ENCODE data around the gene TBL1XR1.

Gene TBL1XR1

GRCh38 chr3:177106594-177106993 is 90.7 kb downstream of the TBL1XR1 start:
- Histone ChIP-seq H3K9ac (ENCODE audit: low read depth, low read length, poor library complexity) (no peak overlapping the region), H3K36me3 (replicated peaks in 1 of 2; ENCODE audit: control insufficient read depth in 2 of 2, insufficient read depth in 2 of 2, low read length in 2 of 2) (peaks cover 0 to 14% of the 10 kb centered on the region in 2 donors), H2BK15ac (ENCODE audit: low read length) (no peak overlapping the region), H3K4ac (ENCODE audit: low read length) (no peak overlapping the region), H4K91ac (ENCODE audit: low read depth, low read length, poor library complexity) (no peak overlapping the region), H4K8ac (ENCODE audit: low read depth, low read length) (no peak overlapping the region), H2AK5ac (ENCODE audit: low read depth, low read length) (no peak overlapping the region), H3K4me3 (ENCODE audit: low read length in 2 of 2) (no peak overlapping the region), H3K23ac (ENCODE audit: low read depth, low read length, poor library complexity) (no peak overlapping the region), H3K27ac (replicated peaks; ENCODE audit: low read length) (no peak overlapping the region), H3K4me2 (ENCODE audit: insufficient read depth, low read length, poor library complexity, severe bottlenecking) (no peak overlapping the region), H3K18ac (ENCODE audit: low read length) (no peak overlapping the region), H2BK120ac (ENCODE audit: low read depth, low read length) (no peak overlapping the region), H3K4me1 (ENCODE audit: control insufficient read depth in 2 of 2, insufficient read depth in 1 of 2, low read depth in 1 of 2, low read length in 2 of 2) (peaks cover 4 to 16% of the 10 kb centered on the region in 2 donors), H3K9me3 (replicated peaks in 1 of 2; ENCODE audit: control insufficient read depth in 2 of 2, insufficient read depth in 1 of 2, low read depth in 1 of 2, low read length in 2 of 2) (peaks cover 0 to 5% of the 10 kb centered on the region in 2 donors), H3K14ac (ENCODE audit: low read length) (no peak overlapping the region), H3K27me3 (ENCODE audit: control insufficient read depth in 3 of 3, insufficient read depth in 3 of 3, low read depth in 1 of 3, low read length in 3 of 3) (no peaks in the 10 kb centered on the region), H3K79me1 (ENCODE audit: low read depth, low read length) (peaks cover 2% of the 10 kb centered on the region), H2BK12ac (ENCODE audit: low read length) (no peak overlapping the region), H2AFZ (ENCODE audit: low read length) (no peak overlapping the region), H2BK5ac (ENCODE audit: low read length) (no peak overlapping the region)
- WGBS, 2 donors (ENCODE audit: extremely low coverage in 2 of 2, insufficient read length in 2 of 2, insufficient replicate concordance in 1 of 2): no CpG with 5 or more reads among the region's 3 CpGs
- DNase-seq (ENCODE audit: low spot score): no peak

GRCh38 chr3:177106184-177106583 is 91.1 kb downstream of the TBL1XR1 start:
- Histone ChIP-seq H3K9me3 (replicated peaks in 1 of 2; ENCODE audit: control insufficient read depth in 2 of 2, insufficient read depth in 1 of 2, low read depth in 1 of 2, low read length in 2 of 2) (peaks cover 0 to 9% of the 10 kb centered on the region in 2 donors), H3K4me1 (ENCODE audit: control insufficient read depth in 2 of 2, insufficient read depth in 1 of 2, low read depth in 1 of 2, low read length in 2 of 2) (peaks cover 4 to 15% of the 10 kb centered on the region in 2 donors), H2BK15ac (ENCODE audit: low read length) (no peak overlapping the region), H3K14ac (ENCODE audit: low read length) (no peak overlapping the region), H3K9ac (ENCODE audit: low read depth, low read length, poor library complexity) (no peak overlapping the region), H3K4ac (ENCODE audit: low read length) (no peak overlapping the region), H2BK5ac (ENCODE audit: low read length) (no peak overlapping the region), H2AK5ac (ENCODE audit: low read depth, low read length) (no peak overlapping the region), H4K8ac (ENCODE audit: low read depth, low read length) (no peak overlapping the region), H3K18ac (ENCODE audit: low read length) (no peak overlapping the region), H2AFZ (ENCODE audit: low read length) (no peak overlapping the region), H3K27ac (replicated peaks; ENCODE audit: low read length) (no peak overlapping the region), H2BK12ac (ENCODE audit: low read length) (no peak overlapping the region), H3K4me3 (ENCODE audit: low read length in 2 of 2) (no peak overlapping the region), H3K36me3 (replicated peaks in 1 of 2; ENCODE audit: control insufficient read depth in 2 of 2, insufficient read depth in 2 of 2, low read length in 2 of 2) (peaks cover 0 to 10% of the 10 kb centered on the region in 2 donors), H3K79me1 (ENCODE audit: low read depth, low read length) (no peaks in the 10 kb centered on the region), H2BK120ac (ENCODE audit: low read depth, low read length) (no peak overlapping the region), H4K91ac (ENCODE audit: low read depth, low read length, poor library complexity) (no peak overlapping the region), H3K27me3 (ENCODE audit: control insufficient read depth in 3 of 3, insufficient read depth in 3 of 3, low read depth in 1 of 3, low read length in 3 of 3) (no peaks in the 10 kb centered on the region), H3K23ac (ENCODE audit: low read depth, low read length, poor library complexity) (no peak overlapping the region), H3K4me2 (ENCODE audit: insufficient read depth, low read length, poor library complexity, severe bottlenecking) (no peak overlapping the region)
- whole genome bisulfite sequencing, 2 donors (ENCODE audit: extremely low coverage in 2 of 2, insufficient read length in 2 of 2, insufficient replicate concordance in 1 of 2): no CpG with 5 or more reads among the region's 7 CpGs
- DNase-seq (ENCODE audit: low spot score): no peak

- no peak overlapping the region for H3K18ac ChIP-seq (ENCODE audit: low read length)
- no peak overlapping the region for H3K14ac ChIP-seq (ENCODE audit: low read length)
- H3K4ac ChIP-seq (ENCODE audit: low read length): no peak overlapping the region
- no CpG with 5 or more reads among the region's 4 CpGs for WGBS, 2 donors (ENCODE audit: extremely low coverage in 2 of 2, insufficient read length in 2 of 2, insufficient replicate concordance in 1 of 2)
- H3K36me3 ChIP-seq (replicated peaks in 1 of 2; ENCODE audit: control insufficient read depth in 2 of 2, insufficient read depth in 2 of 2, low read length in 2 of 2): peaks cover 0 to 6% of the 10 kb centered on the region in 2 donors
- H2BK15ac ChIP-seq (ENCODE audit: low read length): no peak overlapping the region
- H2AK5ac ChIP-seq (ENCODE audit: low read depth, low read length): no peak overlapping the region
- no peak overlapping the region for H2BK12ac ChIP-seq (ENCODE audit: low read length)
- no peak overlapping the region for H3K9ac ChIP-seq (ENCODE audit: low read depth, low read length, poor library complexity)
- H3K9me3 ChIP-seq (replicated peaks in 1 of 2; ENCODE audit: control insufficient read depth in 2 of 2, insufficient read depth in 1 of 2, low read depth in 1 of 2, low read length in 2 of 2): peaks cover 0 to 10% of the 10 kb centered on the region in 2 donors
- H2AFZ ChIP-seq (ENCODE audit: low read length): no peak overlapping the region
- no peak overlapping the region for H4K91ac ChIP-seq (ENCODE audit: low read depth, low read length, poor library complexity)
- no peaks in the 10 kb centered on the region for H3K27me3 ChIP-seq (ENCODE audit: control insufficient read depth in 3 of 3, insufficient read depth in 3 of 3, low read depth in 1 of 3, low read length in 3 of 3)
- no peak overlapping the region for H3K4me2 ChIP-seq (ENCODE audit: insufficient read depth, low read length, poor library complexity, severe bottlenecking)
- H3K23ac ChIP-seq (ENCODE audit: low read depth, low read length, poor library complexity): no peak overlapping the region
- H3K4me1 ChIP-seq (ENCODE audit: control insufficient read depth in 2 of 2, insufficient read depth in 1 of 2, low read depth in 1 of 2, low read length in 2 of 2): peaks cover under 1 to 12% of the 10 kb centered on the region in 2 donors
- no peak overlapping the region for H2BK5ac ChIP-seq (ENCODE audit: low read length)
- DNase-seq (ENCODE audit: low spot score): no peak
- H3K27ac ChIP-seq (replicated peaks; ENCODE audit: low read length): no peak overlapping the region
- H3K79me1 ChIP-seq (ENCODE audit: low read depth, low read length): no peaks in the 10 kb centered on the region
- no peak overlapping the region for H2BK120ac ChIP-seq (ENCODE audit: low read depth, low read length)
- no peak overlapping the region for H4K8ac ChIP-seq (ENCODE audit: low read depth, low read length)
- no peak overlapping the region for H3K4me3 ChIP-seq (ENCODE audit: low read length in 2 of 2)
Observed at GRCh38 chr3:177105623-177106022, 91.7 kb downstream of the TBL1XR1 start.

GRCh38 chr3:177104299-177104992 is 92.8 kb downstream of the TBL1XR1 start:
- Histone ChIP-seq H3K27me3 (ENCODE audit: control insufficient read depth in 3 of 3, insufficient read depth in 3 of 3, low read depth in 1 of 3, low read length in 3 of 3) (no peaks in the 10 kb centered on the region), H3K4me2 (ENCODE audit: insufficient read depth, low read length, poor library complexity, severe bottlenecking) (no peak overlapping the region), H3K4ac (ENCODE audit: low read length) (no peak overlapping the region), H3K9me3 (replicated peaks in 1 of 2; ENCODE audit: control insufficient read depth in 2 of 2, insufficient read depth in 1 of 2, low read depth in 1 of 2, low read length in 2 of 2) (peaks cover 0 to 14% of the 10 kb centered on the region in 2 donors), H3K27ac (replicated peaks; ENCODE audit: low read length) (no peak overlapping the region), H2BK15ac (ENCODE audit: low read length) (no peak overlapping the region), H3K23ac (ENCODE audit: low read depth, low read length, poor library complexity) (no peak overlapping the region), H3K4me1 (ENCODE audit: control insufficient read depth in 2 of 2, insufficient read depth in 1 of 2, low read depth in 1 of 2, low read length in 2 of 2) (peaks cover 0 to 10% of the 10 kb centered on the region in 2 donors), H3K14ac (ENCODE audit: low read length) (no peak overlapping the region), H2AFZ (ENCODE audit: low read length) (no peak overlapping the region), H2BK5ac (ENCODE audit: low read length) (no peak overlapping the region), H2AK5ac (ENCODE audit: low read depth, low read length) (no peak overlapping the region), H3K36me3 (replicated peaks in 1 of 2; ENCODE audit: control insufficient read depth in 2 of 2, insufficient read depth in 2 of 2, low read length in 2 of 2) (peaks cover 0 to 14% of the 10 kb centered on the region in 2 donors), H4K91ac (ENCODE audit: low read depth, low read length, poor library complexity) (no peak overlapping the region), H3K18ac (ENCODE audit: low read length) (no peak overlapping the region), H2BK120ac (ENCODE audit: low read depth, low read length) (no peak overlapping the region), H3K4me3 (ENCODE audit: low read length in 2 of 2) (no peak overlapping the region), H2BK12ac (ENCODE audit: low read length) (no peak overlapping the region), H3K9ac (ENCODE audit: low read depth, low read length, poor library complexity) (no peak overlapping the region), H3K79me1 (ENCODE audit: low read depth, low read length) (peaks cover 2% of the 10 kb centered on the region), H4K8ac (ENCODE audit: low read depth, low read length) (no peak overlapping the region)
- no CpG with 5 or more reads among the region's 6 CpGs for WGBS, 2 donors (ENCODE audit: extremely low coverage in 2 of 2, insufficient read length in 2 of 2, insufficient replicate concordance in 1 of 2)
- no peak for DNase-seq (ENCODE audit: low spot score)

Measured in neuronal stem cell (in vitro differentiated cells).